NOMO-1 treated with dmso at 0.1 percent for 144 hours (cell line): Measurements from ENCODE around the gene PSMG3.

Source experiments
- DNase-seq: peaks from one replicate; lab custom pipeline; 2025; ENCODE audit not compliant: unreplicated experiment; lab: John Stamatoyannopoulos, UW

Gene PSMG3

DNA sequence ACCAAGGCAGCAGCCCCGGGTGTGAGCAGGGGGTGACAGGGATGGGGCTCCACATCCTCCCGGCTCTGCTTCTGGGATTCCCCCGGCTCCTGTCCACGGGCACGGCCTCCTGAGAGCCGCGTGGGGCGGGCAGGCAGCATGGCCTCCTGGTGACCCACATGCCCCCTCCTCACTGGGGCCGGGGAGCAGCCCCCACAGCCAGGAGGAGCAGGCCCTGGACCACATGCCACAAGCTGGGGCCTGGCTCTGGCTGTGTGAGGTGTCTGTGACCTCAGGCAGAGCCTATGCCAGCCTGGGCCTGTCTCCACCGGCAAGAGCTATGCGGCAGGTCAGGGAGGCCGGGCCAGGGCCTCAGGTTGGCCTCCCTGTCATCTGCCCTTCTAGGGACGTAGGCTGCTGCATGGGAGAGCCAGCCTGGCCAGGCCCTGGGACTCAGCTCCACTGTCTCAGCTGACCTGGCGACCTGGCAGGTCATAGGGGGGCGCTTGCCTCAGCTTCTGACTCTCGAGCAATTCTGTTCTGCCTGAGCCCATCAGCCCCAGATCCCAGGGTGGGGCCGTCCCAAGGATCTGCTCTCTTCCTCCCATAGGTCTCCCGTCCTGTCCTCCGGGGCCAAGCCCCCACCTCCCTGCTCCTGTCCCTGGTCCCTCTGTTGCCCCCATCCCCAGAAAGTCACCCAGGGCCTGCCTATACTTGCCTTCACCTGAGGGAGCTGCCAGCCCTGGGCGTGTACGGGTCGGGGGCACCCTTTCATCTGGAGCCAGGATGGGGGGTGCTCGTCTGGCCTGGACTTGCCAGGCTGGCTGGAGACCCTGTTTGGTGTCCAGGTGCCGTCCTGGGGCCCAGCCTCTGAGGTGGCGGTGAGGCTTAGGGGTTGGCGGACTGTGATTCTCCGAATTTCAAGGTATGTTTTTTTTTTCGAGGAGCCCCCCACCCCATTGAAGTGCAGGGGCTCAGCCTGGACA, 9.9 kb downstream of the PSMG3 start:
- no peak for DNase-seq

DNA sequence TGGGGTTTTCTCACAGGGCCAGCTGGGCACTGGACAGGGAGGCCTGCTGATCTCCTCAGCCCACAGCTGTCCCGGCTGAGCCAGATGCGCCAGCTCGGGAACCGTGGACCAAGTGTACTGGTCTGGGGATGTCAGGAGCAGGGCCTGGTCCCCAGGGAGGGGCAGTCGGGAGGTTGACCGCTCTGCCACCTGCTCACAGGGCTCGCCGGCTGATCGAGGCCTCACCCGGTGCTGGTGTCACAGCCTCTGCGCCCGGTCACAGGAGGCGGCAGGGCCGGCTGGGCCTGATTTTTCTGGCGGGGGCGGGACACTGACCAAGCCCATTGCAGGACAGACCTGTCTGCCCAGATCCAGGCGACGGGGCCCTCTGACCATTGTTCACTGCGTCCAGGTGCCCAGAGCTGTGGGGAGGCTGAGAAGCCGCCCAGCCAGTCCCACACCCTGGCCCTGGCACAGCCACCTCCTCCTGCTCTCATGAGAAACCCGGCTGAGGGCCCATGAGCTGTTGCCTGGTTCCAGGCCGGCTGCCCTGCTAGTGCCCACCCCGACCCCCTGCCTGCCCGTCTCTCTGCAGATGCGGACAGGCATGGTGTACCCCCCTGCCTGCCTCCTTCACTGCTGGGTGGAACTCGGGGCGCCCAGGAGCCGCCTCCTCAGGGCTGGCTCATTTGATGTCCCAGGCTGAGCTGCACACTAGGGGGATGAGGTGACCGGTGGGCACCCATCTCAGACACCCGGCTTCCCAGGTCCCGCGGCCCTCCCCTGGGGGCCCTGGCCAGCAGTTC, 10.8 kb downstream of the PSMG3 start:
- DNase-seq, result no peak

DNA sequence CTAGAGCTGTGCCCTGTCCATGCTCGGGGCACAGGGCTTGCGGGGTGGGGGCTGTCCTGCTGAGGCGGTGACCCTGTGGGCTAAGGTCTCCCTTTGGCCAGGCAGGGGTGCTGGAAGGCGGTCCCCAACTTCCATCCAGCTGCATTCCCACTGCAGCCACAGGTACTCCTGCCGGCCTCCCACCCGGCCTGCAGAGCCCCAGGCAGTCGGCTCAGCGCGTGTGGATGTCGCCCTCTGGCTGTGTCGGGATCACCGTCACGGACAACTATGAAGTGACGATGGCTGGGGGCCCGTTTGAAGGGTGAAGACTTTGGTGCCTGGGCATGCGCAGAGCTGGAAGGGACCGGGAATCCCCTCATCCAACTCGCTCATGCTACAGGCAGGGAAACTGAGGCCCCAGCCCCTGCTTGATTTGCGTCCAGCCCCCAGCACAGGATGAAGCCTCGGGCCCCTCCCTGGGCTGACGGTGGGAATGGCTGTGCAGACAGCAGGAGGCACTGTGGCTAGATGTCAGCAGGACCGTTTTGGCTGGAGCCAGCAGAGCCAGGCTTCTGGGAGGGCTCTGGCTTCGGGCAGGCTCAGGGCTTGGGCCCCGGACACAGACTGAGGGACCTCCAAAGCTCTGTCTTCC, 11.5 kb downstream of the PSMG3 start:
- DNase-seq, result no peak

DNA sequence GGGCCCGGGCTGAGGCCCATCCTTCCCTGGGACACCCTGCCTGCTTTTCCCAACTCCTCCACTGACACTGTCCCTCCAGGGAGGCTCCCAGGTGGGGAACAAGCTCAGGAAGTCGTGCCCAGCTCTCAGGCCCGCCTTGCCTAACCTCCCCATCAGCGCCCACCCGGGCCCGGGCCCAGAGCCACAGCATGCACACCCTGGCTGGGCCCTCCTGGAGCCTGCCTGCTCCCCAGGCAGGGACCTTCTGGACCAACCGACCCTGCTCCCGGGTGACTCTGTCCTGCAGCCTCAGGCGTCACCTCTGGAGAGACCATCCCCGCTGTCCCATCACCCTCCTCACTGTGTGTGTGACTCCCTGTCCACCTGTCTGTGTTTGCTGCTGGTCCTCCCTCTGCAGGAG, 12.1 kb downstream of the PSMG3 start:
- no peak for DNase-seq

DNA sequence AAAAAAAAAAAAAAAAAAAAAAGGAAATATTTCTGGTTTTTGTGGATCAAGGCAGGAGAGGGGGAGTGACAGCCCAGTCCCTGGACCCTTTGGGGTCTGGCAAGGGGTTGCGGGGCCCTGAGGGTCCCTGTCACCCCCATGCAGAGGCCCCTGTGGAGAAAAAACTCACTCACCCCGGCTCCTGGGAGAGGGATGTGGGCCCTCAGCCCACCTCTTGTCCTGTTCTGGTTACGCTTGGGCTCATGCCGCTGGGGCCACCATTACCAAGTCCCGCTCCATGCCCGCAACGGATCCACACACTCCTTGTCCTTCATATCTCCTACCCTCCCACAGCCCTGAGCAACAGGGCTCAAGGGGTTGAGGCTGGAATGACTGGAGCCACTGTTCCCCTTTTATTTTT, 12.8 kb downstream of the PSMG3 start:
- DNase-seq, result no peak

DNA sequence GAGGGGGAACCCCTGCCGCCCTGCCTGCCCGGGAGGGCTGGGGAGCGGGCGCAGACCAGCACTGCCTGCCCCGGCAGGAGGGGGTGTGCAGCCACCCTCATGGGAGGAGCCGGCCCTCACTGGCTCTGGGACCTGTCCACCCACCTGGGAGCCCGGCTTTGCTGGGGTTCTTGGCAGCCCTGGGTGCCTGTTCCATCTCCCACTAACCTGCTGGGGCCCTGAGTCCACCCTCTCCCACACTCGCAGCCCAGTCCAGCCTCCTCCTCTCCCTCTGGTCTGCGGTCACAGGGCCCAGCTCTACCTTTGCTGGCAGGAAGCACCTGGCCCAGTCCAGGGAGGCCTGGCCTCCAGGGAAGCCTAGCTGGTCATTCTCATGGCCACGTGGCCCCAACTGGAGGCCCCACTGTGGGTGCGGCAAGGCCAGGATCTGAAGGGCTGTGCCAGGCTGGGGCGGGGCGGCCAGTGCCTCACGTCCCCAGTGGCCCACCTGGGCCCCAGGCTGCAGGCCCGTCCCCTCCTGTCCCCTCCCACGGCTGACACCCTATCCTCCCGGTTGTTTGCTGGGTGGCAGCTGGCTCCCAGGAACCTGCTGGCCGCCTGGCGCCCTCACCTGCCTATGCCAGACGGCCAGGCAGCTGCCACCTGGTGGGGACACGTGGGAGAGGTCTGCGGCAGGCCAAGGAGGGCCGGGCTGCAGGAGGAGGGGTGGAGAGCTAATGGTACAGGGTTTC, 13.9 kb downstream of the PSMG3 start, which contains the start of gene TMEM184A:
TSS of gene TMEM184A (minus strand) at position 393 of the 731 bp plus-strand sequence. CDS start 721 bp downstream, outside the sequence.
- DNase-seq, result no peak

DNA sequence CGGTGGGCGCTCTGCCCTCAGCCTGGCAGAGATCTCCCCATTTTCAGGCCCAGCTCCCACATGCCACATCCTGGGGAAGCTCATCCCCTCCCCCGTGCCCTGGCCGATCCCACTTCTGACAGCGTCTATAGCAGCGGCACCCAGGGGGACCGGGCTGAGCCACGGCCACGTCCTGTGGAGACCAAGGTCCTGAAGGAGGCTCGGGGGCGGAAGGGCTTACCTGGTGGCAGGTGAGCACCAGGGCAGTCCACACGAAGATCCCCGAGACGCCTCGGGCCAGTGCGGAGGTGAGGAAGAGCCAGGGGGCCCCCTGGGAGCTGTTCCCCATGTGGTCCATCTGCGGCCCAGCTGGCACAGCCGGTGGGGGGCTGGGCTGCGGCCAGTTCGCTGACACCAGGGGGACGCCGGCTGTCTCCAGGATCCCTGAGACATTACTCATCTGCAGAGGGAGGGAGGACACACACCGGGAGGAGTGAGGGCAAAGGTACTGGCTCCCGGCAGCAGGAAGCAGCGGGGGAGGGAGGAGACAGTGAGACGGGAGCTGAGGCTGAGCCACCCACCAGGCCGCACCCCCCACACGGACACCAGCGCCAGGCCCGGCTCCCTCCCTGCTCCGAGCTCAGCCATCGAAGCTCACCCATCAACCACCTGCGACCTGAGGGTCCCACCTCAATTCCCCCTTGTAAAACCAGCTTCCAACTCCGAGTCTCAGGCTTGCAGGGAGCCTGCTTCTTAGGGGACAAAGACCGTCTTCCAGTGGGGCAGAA, 14.6 kb downstream of the PSMG3 start:
- no peak for DNase-seq

DNA sequence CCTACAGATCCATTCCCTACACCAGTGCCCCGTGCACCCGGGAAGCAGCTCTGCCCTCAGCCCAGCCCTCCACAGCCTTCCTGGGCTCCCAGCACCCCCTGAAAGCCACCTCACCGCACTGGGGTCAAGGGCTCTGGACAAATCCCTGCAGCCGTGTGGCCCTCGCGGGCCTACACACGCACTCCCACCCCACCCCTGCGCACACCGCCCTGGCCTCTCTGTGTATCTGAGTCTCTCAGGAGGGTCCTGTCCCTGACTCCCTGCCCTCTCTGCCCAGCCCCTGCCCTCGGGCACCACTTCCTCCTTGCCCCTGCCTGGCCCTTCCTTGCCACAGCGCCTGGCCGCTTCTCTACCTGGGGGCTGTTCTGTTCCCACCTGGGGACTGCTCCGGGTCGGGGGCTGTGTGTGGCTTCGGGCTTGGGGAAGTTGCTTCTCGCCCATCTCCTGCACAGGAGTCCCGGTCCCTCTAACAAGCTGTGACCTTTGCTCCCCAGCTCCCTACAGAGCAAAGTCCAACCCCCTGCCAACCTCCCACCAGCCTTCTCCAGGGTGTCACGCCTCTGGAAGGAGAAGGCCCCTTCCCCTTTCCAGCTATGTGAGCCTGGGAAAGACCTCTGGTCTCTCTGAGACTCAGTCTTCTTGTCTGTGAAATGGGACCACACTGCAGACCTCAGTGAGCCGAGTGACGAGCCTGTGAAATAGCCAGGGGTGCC, 15.3 kb downstream of the PSMG3 start:
- no peak for DNase-seq

DNA sequence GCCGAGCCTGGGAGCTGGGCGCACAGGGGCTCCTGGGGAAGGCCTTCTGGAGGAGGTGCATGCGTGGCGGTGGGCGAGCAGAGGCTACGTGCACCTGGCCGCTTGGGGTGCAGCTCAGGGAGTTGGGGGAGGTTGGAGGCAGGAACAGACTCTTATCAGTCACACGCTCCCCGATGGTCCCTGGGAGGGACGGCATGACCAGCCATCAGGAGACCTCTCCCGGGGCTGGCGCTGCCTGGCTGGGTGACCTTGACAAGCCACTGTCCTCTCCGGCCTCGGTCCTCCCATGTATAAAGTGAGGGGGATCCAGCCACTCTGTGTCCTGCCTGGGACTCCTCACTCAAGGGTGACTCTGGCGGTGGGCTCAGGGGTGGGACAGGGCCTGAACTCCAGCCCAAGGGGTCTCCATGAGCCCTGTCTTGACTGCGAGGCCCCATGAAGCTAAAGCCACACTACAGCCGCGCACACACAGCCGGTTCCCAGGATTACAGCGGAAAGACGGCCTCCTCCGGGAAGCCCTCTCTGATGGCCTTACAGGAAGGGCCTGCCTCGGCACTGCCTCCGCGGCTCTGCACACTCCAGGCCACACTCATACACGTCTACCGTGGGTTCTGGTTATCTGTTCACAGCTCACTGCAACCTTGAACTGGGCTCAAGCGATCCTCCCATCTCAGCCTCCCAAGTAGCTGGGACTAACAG, 16.2 kb downstream of the PSMG3 start:
- DNase-seq, result no peak

DNA sequence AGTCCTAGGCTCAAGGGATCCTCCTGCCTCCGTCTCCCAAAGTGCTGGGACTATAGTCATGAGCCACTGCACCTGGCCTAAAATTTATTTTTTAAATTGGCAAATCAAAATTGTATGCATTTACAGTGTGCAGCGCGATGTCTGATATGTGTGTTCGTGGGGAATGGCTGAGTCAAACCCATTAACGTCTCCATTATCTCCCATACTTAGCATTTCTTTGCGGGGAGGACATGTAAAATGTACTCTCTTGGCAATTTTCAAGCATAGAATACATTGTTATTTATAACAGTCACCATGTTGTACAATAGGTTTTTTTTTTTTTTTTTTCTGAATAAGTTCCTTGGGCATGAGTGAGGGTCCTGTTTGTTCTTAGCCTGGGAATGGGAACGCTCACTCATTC, 17.6 kb downstream of the PSMG3 start:
- no peak for DNase-seq

DNA sequence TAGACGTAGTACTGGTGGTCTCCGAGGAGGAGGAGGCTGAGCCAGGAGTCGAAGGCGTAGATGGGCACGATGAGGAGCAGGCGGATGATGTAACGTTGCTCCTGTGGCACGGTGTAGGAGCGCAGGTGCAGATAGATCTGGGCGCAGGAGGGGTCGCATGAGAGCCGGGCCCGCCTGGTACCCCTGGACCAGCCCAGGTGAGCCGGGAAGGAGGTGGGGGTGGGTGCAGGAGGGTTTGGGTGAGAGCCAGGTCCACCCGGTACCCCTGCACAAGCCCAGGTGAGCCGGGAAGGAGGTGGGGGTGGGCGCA, 19.0 kb downstream of the PSMG3 start:
- no peak for DNase-seq

DNA sequence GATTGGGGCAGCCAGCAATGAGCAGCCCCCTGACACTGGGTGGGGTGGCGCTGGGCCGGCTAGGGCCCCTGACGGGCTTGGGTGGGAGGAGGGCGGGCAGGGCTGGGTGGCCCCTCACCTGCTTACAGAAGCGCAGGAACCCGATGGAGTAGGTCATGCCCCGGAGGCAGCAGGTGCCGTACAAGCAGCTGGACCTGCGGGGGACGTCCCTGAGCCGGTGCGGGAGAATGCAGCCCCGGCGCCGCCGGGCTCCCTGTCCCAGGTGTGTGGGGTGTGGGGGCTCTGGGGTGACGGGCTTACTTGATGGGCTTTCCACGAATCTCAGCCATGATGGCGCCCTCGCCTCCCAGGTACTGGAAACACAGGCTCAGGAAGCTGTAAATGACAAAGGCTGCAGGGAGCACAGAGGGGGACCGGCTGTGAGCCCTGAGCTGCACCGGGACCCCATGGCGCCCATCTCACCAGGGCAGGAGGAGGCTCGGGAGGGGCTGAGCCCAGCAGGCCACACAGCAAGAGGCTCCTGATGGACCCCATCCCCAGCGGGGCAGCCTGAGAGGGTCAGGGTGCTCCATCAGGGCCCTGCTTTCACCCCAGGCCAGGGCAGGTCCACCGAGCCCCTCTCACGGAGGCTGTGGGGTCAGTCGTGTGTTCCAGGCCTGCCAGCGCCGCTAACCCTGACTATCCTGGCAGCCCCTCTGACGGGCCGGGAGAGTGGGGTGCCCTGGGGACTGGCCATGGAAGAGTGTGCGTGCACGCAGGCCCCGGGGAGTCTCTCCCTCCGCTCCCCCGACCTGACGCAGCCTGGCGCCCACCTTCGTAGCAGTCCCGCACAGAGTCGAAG, 19.6 kb downstream of the PSMG3 start:
- DNase-seq, result no peak

DNA sequence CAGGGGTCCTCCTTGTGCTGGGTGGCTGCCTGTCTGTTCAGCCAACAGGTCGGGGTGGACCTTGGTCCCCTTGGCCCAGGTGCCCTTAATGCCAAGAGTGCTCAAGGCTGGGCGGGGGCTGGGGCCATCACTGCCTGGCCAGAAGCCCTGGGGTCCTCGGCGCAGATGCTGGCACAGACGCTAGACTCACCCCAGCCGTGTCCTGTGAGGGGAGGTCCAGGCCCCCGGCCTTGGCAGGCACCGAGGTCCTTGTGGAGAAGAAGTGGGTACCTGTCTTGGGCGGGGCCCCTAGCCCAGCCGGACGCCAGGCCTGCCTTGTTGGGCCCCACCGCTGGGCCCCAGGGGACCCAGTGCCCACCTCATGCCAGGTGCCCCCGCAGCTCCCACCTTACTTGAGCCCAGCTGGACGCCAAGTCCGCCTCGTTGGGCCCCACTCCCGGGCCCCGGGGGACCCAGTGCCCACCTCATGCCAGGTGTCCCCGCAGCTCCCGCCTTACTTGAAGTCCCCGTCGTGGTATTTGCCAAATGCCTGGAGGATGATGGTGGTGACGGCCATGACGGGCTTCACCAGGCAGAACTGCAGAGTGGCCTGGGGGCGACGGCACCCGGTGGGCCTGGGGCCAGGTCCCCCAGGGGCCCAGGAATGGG, 20.4 kb downstream of the PSMG3 start:
- no peak for DNase-seq

DNA sequence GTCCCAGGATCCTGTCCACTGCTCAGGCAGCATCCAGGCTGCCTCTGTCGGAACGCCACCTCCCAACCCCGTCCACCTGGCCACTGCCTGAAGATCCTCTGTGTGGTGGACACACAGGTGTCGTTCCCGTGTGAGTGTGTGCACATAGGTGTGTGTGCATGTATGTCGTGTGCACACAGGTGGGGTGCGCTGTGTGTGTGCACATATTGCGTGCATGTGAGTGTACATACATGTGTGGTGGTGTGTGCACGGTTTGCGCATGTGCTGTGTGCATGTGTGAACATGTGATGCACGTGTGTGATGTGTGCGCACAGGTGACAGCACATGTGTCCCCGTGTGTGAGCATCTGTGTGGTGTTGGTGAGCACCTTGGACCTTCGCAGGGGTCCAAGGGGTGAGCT, 20.9 kb downstream of the PSMG3 start:
- no peak for DNase-seq

DNA sequence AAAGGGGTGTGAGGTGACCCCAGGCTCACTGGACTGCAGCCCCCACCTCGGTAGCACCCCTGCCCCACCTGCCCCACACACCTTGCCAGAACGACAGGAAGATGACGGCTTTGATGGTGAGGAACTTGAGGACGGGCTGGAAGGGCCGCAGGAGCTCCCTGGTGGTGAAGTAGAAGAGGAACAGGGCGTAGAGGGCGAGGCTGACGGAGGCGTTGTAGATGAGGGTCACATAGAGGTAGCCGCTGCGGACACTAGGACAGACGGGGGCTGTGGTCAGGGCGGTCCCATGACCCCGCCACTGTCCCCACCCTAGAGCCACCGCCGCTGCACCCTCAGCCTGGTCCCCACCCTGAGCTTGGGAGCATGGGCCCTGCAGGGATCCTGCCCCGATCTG, 21.4 kb downstream of the PSMG3 start:
- no peak for DNase-seq

DNA sequence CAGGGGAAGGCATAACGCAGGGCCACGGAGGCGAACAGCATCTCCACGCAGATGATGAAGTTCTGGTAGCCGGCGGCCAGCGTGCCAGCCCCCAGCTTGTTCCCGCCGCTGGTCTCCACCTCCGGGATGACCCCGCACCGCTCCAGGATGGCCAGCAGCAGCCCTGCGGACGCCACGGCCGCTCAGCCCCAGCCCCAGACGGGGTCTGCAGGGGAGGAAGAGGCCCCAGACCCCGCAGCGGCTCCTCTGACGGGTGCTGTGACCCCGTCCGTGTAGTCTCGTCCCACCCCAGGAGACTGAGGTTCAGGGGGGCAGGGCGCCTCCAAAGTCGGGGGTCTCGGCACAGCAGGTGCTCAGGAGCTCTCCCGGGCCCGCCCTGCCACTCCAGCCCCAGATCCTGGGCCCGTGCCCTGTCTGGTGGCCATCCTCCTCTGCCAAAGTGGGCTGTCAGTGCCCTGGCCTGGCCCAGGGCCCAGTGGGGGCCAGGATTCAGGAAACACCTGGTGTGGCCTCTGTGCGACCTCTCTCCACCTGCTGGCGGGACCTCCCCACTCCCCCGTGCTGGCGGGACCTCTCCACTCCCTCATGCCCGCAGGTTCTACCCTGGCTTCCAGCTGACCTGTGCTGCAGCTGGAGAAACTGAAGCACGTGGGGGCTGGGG, 21.9 kb downstream of the PSMG3 start:
- DNase-seq, result no peak
